Endothelial cell of umbilical vein (primary cell): ENCODE measurements around the gene PPP3CA. TPM values are rescaled to one million over a fixed set of nuclear protein-coding genes. Genes with fewer than 3 reads are reported as not detected.

ENCODE experiments used
- BruUV-seq: library from RNA; stranded (reverse); fragments of 400-500 nt; replicated peaks from 2 replicates; lab custom pipeline; 2021; lab: Mats Ljungman, UMichigan
- CTCF ChIA-PET: fragments of 300-600, 350-600 bp; sonication (Branson Sonifier 250); formaldehyde crosslinking; loops from one replicate; lab custom pipeline; 2021; ENCODE audit warnings: antibody characterized with exemption, inconsistent platforms; lab: Charles Lee
- POLR2A ChIA-PET: fragments of 300-600, 350-600 bp; sonication (Branson Sonifier 250); formaldehyde crosslinking; loops from one replicate; lab custom pipeline; 2021; ENCODE audit warnings: antibody characterized with exemption, inconsistent platforms; lab: Charles Lee
- DNase-seq: peaks from one replicate; pipeline ENCODE4 v3.0.0-alpha.2; 2011; ENCODE audit warnings: low read depth, low spot score
- FAIRE-seq: peaks from 2 replicates; lab custom pipeline; 2011; peaks lifted over from hg19 to GRCh38; lab: Jason Lieb, UNC
- H2AFZ ChIP-seq: 2 replicates; pipeline ENCODE4 v1.6.0; 2012; ENCODE audit warnings: low read depth, low read length, control low read depth, inconsistent platforms
- H3K27ac ChIP-seq: 2 replicates; pipeline ENCODE4 v1.5.1; 2011; ENCODE audit warnings: low read depth, mild to moderate bottlenecking, control low read depth, low read length, moderate library complexity; ENCODE audit not compliant: insufficient read depth
- H3K27me3 ChIP-seq, 2 experiments: 2 replicates each; pipeline versions ENCODE4 v1.6.0 to v1.6.1; 2011; ENCODE audit warnings: low read length in 2 of 2, mixed read lengths in 1 of 2; ENCODE audit not compliant: control insufficient read depth in 2 of 2, insufficient read depth in 2 of 2
- H3K36me3 ChIP-seq, 2 experiments: 2 replicates in 1 of 2; 3 replicates in 1 of 2; pipeline ENCODE4 v1.5.1; 2011; ENCODE audit warnings: low read length in 2 of 2, mild to moderate bottlenecking in 1 of 2, moderate library complexity in 1 of 2; ENCODE audit not compliant: control insufficient read depth in 2 of 2, insufficient read depth in 2 of 2; ENCODE audit errors: extremely low read depth in 1 of 2
- H3K4me1 ChIP-seq: 3 replicates; pipeline ENCODE4 v1.5.1; 2011; ENCODE audit warnings: mild to moderate bottlenecking, low read length; ENCODE audit not compliant: control insufficient read depth, insufficient read depth; ENCODE audit errors: extremely low read depth
- H3K4me2 ChIP-seq: 2 replicates; pipeline ENCODE4 v1.6.1; 2011; ENCODE audit warnings: low read length, control low read depth, mixed read lengths; ENCODE audit not compliant: insufficient read depth
- H3K4me3 ChIP-seq, 3 experiments: fragments of 200-600 bp in 1 of 3; sonication (generic), shearing (Covaris generic) in 1 of 3; replicated peaks in 1 of 3; 2 replicates each; pipeline ENCODE4 v1.5.1; 2011 to 2016; ENCODE audit warnings: control low read depth in 3 of 3, low read length in 3 of 3, mild to moderate bottlenecking in 2 of 3, inconsistent platforms in 1 of 3, low read depth in 1 of 3, moderate library complexity in 1 of 3; ENCODE audit not compliant: insufficient read depth in 1 of 3
- H3K79me2 ChIP-seq: 2 replicates; pipeline ENCODE4 v1.6.0; 2012; ENCODE audit warnings: low read length, inconsistent platforms; ENCODE audit not compliant: control insufficient read depth, insufficient read depth
- H3K9ac ChIP-seq: replicated peaks from 2 replicates; pipeline ENCODE3; 2011; ENCODE audit warnings: low read length, control low read depth; ENCODE audit not compliant: insufficient read depth; ENCODE audit errors: extremely low read depth
- H3K9me1 ChIP-seq: replicated peaks from 3 replicates; pipeline ENCODE4 v1.6.0; 2011; ENCODE audit warnings: mild to moderate bottlenecking, low read length; ENCODE audit not compliant: control insufficient read depth, insufficient read depth; ENCODE audit errors: extremely low read depth
- H3K9me3 ChIP-seq: replicated peaks from 2 replicates; pipeline ENCODE4 v1.5.1; 2012; ENCODE audit warnings: low read length, inconsistent platforms; ENCODE audit not compliant: control insufficient read depth, insufficient read depth
- H4K20me1 ChIP-seq: replicated peaks from 2 replicates; pipeline ENCODE3; 2011; ENCODE audit warnings: mild to moderate bottlenecking, low read length; ENCODE audit not compliant: control insufficient read depth, insufficient read depth; ENCODE audit errors: extremely low read depth
- EZH2 ChIP-seq: IDR thresholded peaks from 2 replicates; pipeline ENCODE4 v1.6.1; 2012; ENCODE audit warnings: borderline replicate concordance, low read depth, mild to moderate bottlenecking, moderate library complexity, low read length, inconsistent platforms; ENCODE audit not compliant: severe bottlenecking
- FOS ChIP-seq: IDR thresholded peaks from 2 replicates; pipeline ENCODE4 v1.6.1; 2011; ENCODE audit warnings: mild to moderate bottlenecking, low read length, moderate library complexity, borderline replicate concordance; ENCODE audit not compliant: insufficient read depth
- GATA2 ChIP-seq: IDR thresholded peaks from 2 replicates; pipeline ENCODE4 v1.7.0; 2011; ENCODE audit warnings: low read depth, mild to moderate bottlenecking, moderate library complexity, mixed read lengths, low read length; ENCODE audit not compliant: insufficient read length, insufficient read depth
- JUN ChIP-seq: IDR thresholded peaks from 2 replicates; pipeline ENCODE4 v1.6.1; 2011; ENCODE audit warnings: borderline replicate concordance, low read depth; ENCODE audit not compliant: insufficient read length, insufficient read depth
- MYC ChIP-seq: IDR thresholded peaks from one replicate; pipeline ENCODE4 v1.6.1; 2011; ENCODE audit warnings: mild to moderate bottlenecking, low read depth, low read length
- POLR2A ChIP-seq: IDR thresholded peaks from 2 replicates; pipeline ENCODE4 v1.6.1; 2012; ENCODE audit warnings: low read depth, mild to moderate bottlenecking, control low read depth, low read length
- POLR2AphosphoS5 ChIP-seq: IDR thresholded peaks from 2 replicates; pipeline ENCODE4 v1.6.1; 2012; ENCODE audit warnings: low read depth, mild to moderate bottlenecking, control low read depth, low read length, moderate library complexity; ENCODE audit not compliant: insufficient read depth
- dilution Hi-C: fragments of 300-500 bp; cut with MboI; formaldehyde crosslinking; loops from one replicate; pipeline ENCODE4 v1.15.0; 2019; ENCODE audit warnings: low sequenced_read_pairs; ENCODE audit not compliant: extremely low pct_ligation_motif_present
- intact Hi-C: fragments of 100-400 bp; cut with micrococcal nuclease; formaldehyde crosslinking; loops from one replicate; pipeline ENCODE4 v1.10.0; 2022
- microRNA counts: library from miRNA; unstranded; fragments of <30 nt; microRNA quantifications from one replicate; lab custom pipeline; 2016
- microRNA-seq: library from miRNA; unstranded; fragments of <30 nt; microRNA quantifications from one replicate; pipeline ENCODE4 v1.2.0, GENCODE V29; 2021; ENCODE audit warnings: borderline number of aligned reads, borderline replicate concordance
- polyA plus RNA-seq, 4 experiments: library from polyadenylated mRNA; depleted of rRNA in 3 of 4; stranded (reverse) in 3 of 4; unstranded in 1 of 4; fragments of >200 nt; gene quantifications; 2 replicates each; pipeline versions ENCODE4 v1.2.1 to v1.2.3, GENCODE V29; 2011 to 2012; ENCODE audit warnings: missing spikeins in 1 of 4
- small RNA-seq: library from RNA; depleted of rRNA; stranded (forward); fragments of <200 nt; gene quantifications from one replicate; pipeline ENCODE3, GENCODE V24; 2012; ENCODE audit warnings: low replicate concordance, low read depth; ENCODE audit not compliant: insufficient read depth, insufficient read length
- total RNA-seq: library from RNA; stranded (reverse); gene quantifications from 2 replicates; pipeline ENCODE4 v1.2.3, GENCODE V29; 2021
- TF ChIP-seq, protein P1 (sequence below): IDR thresholded peaks from 2 replicates; pipeline ENCODE4 v1.6.1; 2011; ENCODE audit not compliant: insufficient read depth, insufficient read length
- TF ChIP-seq, protein P2 (sequence below), 2 donors: IDR thresholded peaks; 1 replicate in 1 of 2; 2 replicates in 1 of 2; pipeline ENCODE4 v1.5.1; 2011; ENCODE audit warnings: low read length in 2 of 2, mild to moderate bottlenecking in 2 of 2, moderate library complexity in 2 of 2, control low read depth in 1 of 2, inconsistent platforms in 1 of 2, low read depth in 1 of 2; ENCODE audit not compliant: insufficient read depth in 1 of 2; ENCODE audit errors: extremely low read depth in 1 of 2

The PPP3CA gene
- total and polyA plus RNA-seq, 2 donors (not counting 3 experiments of a cell fraction or from before 2014, with no cell fraction given) = 7.0 to 43.3 TPM

DNA sequence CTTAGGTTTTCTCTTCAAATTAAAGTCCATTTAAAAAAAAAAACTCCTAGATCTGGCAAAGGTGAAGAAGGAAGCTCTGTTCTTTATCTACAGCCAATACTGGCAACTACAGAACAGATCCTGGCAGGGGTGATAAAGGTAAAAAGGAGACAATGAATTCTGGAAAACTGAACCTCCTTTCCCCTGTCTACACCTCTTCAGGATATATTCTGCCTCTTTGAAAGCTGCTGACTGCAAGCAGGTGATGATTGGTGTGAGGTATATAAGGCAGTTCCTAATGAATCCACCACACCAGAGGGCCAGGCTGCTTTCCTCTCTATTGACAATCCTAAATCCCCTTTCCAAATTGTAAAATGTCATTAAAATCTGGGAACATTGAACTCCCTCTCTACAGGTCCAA, 370.1 kb downstream of the PPP3CA start:
- H3K9ac ChIP-seq = no peak overlapping the region
- no peak overlapping the region for H3K4me2 ChIP-seq
- intact Hi-C loops = no loop called here
- BruUV-seq = no TSS peak
- ChIA-PET POLR2A (no interaction called here), CTCF (interaction anchor here (0.7 to 1.4 kb wide), 3 partner anchors 10 to 167 kb away, joined by 3 to 6 read pairs (median 3); no protein-coding TSS in a partner anchor)
- dilution Hi-C loops = no loop called here
- no peak overlapping the region for H3K4me3 ChIP-seq
- H3K9me1 ChIP-seq = no peaks in the 10 kb centered on the region
- no peaks in the 10 kb centered on the region for H4K20me1 ChIP-seq
- FAIRE-seq (no peak), DNase-seq (no peak)
- no peaks in the 10 kb centered on the region for H3K4me1 ChIP-seq
- H3K36me3 ChIP-seq = no peaks in the 10 kb centered on the region
- H2AFZ ChIP-seq = no peak overlapping the region
- no peaks in the 10 kb centered on the region for H3K9me3 ChIP-seq
- H3K27me3 ChIP-seq = no peaks in the 10 kb centered on the region
- H3K27ac ChIP-seq = no peak overlapping the region
- TF ChIP-seq, protein P1, sequence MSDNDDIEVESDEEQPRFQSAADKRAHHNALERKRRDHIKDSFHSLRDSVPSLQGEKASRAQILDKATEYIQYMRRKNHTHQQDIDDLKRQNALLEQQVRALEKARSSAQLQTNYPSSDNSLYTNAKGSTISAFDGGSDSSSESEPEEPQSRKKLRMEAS = no peak
- TF ChIP-seq, protein P2, sequence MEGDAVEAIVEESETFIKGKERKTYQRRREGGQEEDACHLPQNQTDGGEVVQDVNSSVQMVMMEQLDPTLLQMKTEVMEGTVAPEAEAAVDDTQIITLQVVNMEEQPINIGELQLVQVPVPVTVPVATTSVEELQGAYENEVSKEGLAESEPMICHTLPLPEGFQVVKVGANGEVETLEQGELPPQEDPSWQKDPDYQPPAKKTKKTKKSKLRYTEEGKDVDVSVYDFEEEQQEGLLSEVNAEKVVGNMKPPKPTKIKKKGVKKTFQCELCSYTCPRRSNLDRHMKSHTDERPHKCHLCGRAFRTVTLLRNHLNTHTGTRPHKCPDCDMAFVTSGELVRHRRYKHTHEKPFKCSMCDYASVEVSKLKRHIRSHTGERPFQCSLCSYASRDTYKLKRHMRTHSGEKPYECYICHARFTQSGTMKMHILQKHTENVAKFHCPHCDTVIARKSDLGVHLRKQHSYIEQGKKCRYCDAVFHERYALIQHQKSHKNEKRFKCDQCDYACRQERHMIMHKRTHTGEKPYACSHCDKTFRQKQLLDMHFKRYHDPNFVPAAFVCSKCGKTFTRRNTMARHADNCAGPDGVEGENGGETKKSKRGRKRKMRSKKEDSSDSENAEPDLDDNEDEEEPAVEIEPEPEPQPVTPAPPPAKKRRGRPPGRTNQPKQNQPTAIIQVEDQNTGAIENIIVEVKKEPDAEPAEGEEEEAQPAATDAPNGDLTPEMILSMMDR (IDR thresholded peaks at IDR 0.05; ENCODE audit: extremely low read depth in 1 of 2, insufficient read depth in 1 of 2, low read depth in 1 of 2, low read length in 2 of 2) = no peak
- TF ChIP-seq GATA2 (no peak), POLR2AphosphoS5 (no peak), EZH2 (no peak), POLR2A (no peak), JUN (no peak), MYC (no peak), FOS (no peak)
- no peaks in the 10 kb centered on the region for H3K79me2 ChIP-seq

MicroRNAs within 50 kb of the gene (microRNA counts, 767-probe panel; counts per million panel counts)
- microRNA hsa-miR-1255a (lab: Ali Mortazavi, UCI) = 723 counts per million, percentile 96 among the panel's probes with 10 or more counts

Small RNA genes lying within 50 kb of the gene (microRNA-seq; reads per million reads assigned to microRNA genes)
- gene MIR1255A (3.1 reads per million), gene MIR8066 (not detected)

Small RNA genes lying within 50 kb of the gene (small RNA-seq; reads per million reads assigned to genes)
- gene MIR1255A (not detected), gene MIR8066 (not detected)
